ENCODE measurements around the gene ZNF345. TPM values are rescaled to one million over a fixed set of nuclear protein-coding genes. Genes with fewer than 3 reads are reported as not detected.

The ZNF345 gene
- total and polyA plus RNA-seq, 10 of the 15 experiments (the other 5 are each of a cell fraction or from before 2014, with no cell fraction given), result 1.3 to 3.0 (median 2.0) TPM

DNA sequence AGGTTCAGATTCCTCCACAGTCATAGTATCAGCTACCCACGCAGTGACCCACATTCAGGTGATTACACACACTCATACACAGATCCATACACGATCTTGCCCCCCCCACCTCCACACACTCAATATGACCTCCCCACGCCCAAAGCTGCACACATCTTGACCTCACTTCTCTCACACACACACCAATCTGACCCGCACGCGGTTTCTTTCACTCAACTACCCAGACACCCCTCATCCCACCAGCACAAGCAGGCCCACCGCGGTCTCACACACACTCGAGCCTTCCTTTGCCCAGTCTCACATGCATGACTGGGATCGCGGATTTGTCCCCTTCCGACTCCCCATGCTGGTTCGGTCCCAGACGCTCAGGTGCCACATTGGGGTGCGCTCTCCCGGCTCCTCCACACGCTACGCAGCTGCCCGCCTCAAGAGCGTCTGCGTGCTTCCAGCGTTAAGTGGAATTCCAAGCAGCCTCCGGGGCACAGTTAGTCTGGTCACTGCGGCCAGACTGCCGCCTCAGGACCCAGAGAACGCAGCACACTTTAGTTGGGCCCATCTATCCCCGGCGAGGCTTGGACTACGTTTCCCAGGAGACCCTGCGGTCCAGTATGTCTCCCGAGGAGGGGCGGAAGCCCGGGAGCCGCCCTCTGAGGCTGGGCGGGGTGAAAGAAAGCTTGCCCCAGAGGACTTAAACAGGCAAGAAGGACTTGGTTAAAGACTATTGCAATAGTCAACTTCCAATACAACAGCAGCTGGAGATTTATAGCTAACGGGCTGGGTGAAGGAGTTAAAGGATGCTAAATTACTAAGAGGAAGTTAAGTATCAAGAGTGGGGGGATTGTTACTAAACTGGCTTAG is 746 bp upstream of the ZNF345 start (continued):
- TF ChIP-seq CUX1 (IDR thresholded peaks at IDR 0.05; ENCODE audit: insufficient replicate concordance, low read depth, low read length) (no peak), EGR1 (IDR thresholded peaks at IDR 0.05; ENCODE audit: borderline replicate concordance in 1 of 2, low read depth in 2 of 2, low read length in 2 of 2) (no peak), GABPA (IDR thresholded peaks at IDR 0.05; ENCODE audit: low read depth) (0 out of 2 replicates have a peak, but pooled peaks have one; percentile 40), POLR2A (IDR thresholded peaks at IDR 0.05; ENCODE audit: low read depth, low read length) (peak; percentile 68), MAX (IDR thresholded peaks at IDR 0.05; ENCODE audit: low read depth, low read length) (no peak; the same call in 1 of the 2 replicates), PKNOX1 (IDR thresholded peaks at IDR 0.05) (peak; percentile 29; the same call in 1 of the 2 replicates), RB1 (IDR thresholded peaks at IDR 0.05; ENCODE audit: borderline replicate concordance) (no peak), SIX5 (IDR thresholded peaks at IDR 0.05; ENCODE audit: low read depth, low read length, severe bottlenecking) (peak; percentile 76), RELB (IDR thresholded peaks at IDR 0.05; ENCODE audit: low read depth) (peak; percentile 37; the same call in 1 of the 2 replicates), LARP7 (IDR thresholded peaks at IDR 0.05) (peak; percentile 61; the same call in 1 of the 2 replicates), MLLT1 (IDR thresholded peaks at IDR 0.05) (peak; percentile 76), SIN3A (IDR thresholded peaks at IDR 0.05; ENCODE audit: low read depth, low read length) (peak; percentile 69; the same call in 1 of the 2 replicates), NR2C1 (IDR thresholded peaks at IDR 0.05) (0 out of 2 replicates have a peak, but pooled peaks have one; percentile 4), IRF3 (IDR thresholded peaks at IDR 0.05) (no peak), HCFC1 (IDR thresholded peaks at IDR 0.05; ENCODE audit: low read length) (peak; percentile 82)
- TF ChIP-seq, protein P1, sequence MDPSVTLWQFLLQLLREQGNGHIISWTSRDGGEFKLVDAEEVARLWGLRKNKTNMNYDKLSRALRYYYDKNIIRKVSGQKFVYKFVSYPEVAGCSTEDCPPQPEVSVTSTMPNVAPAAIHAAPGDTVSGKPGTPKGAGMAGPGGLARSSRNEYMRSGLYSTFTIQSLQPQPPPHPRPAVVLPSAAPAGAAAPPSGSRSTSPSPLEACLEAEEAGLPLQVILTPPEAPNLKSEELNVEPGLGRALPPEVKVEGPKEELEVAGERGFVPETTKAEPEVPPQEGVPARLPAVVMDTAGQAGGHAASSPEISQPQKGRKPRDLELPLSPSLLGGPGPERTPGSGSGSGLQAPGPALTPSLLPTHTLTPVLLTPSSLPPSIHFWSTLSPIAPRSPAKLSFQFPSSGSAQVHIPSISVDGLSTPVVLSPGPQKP (IDR thresholded peaks at IDR 0.05; ENCODE audit: low read depth, low read length), result 0 out of 2 replicates have a peak, but pooled peaks have one; percentile 47
